GM21381 (cell line): ENCODE data around the gene DHRS2.
"Not testable (repeated sequence)": the region's sequence is repeated elsewhere in the genome, so short reads cannot be mapped to it uniquely, and the experiment has no call there.

ENCODE experiments used
- ATAC-seq: cut with Tn5 transposase; IDR thresholded peaks from one replicate; pipeline ENCODE4 v1.9.1; 2021; ENCODE audit warnings: mild to moderate bottlenecking, moderate library complexity; ENCODE audit not compliant: unreplicated experiment

The DHRS2 gene

DNA sequence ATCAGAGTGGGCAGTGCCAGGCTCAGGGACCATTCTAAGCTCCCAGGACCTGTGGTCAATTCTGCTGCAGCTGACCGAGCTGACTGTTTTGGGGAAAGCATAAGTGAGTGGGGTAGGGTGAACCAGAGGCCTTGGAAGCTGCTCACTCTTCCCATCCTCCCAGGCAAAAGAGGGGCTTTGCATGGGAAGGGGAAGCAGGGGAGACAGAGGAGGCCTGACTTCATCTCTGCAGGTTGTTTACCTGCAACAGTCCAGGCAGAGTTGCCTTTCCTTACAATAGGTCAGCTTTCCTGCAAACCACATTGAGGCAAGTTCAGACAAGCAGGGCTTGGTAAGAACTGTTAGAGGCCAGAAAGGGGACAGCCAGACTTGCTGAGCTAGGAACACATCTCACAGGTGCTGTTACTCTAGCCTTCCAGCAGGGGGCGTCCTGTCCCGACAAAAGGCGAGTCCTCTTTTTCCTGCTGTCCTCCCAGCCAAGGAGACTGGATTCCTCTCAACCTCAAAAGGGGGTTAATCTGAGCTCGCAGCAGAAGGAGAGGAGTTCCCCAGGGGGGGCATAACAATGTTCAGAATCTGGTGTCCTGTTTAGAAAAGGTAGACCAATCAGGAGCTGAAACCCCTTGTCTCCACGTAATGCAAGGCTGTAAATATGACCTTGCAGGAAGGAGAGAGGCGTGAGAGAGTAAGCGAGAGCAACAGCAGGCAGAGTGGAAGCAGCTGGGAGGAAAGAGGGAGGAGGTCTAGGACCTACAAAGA lies 4.3 kb upstream of the DHRS2 start:
- ATAC-seq, result peak; percentile 61

GRCh38 chr14:23632461-23633159 lies 3.6 kb upstream of the DHRS2 start:
- ATAC-seq, result no peak

GRCh38 chr14:23633160-23633701 lies 2.9 kb upstream of the DHRS2 start:
- no peak for ATAC-seq

GRCh38 chr14:23634698-23635412 lies 1.3 kb upstream of the DHRS2 start:
- not testable (repeated sequence) for ATAC-seq

GRCh38 chr14:23637312-23637654 lies 1.1 kb downstream of the DHRS2 start:
- not testable (repeated sequence) for ATAC-seq

GRCh38 chr14:23637655-23638413 lies 1.7 kb downstream of the DHRS2 start:
- ATAC-seq, result not testable (repeated sequence)

DNA sequence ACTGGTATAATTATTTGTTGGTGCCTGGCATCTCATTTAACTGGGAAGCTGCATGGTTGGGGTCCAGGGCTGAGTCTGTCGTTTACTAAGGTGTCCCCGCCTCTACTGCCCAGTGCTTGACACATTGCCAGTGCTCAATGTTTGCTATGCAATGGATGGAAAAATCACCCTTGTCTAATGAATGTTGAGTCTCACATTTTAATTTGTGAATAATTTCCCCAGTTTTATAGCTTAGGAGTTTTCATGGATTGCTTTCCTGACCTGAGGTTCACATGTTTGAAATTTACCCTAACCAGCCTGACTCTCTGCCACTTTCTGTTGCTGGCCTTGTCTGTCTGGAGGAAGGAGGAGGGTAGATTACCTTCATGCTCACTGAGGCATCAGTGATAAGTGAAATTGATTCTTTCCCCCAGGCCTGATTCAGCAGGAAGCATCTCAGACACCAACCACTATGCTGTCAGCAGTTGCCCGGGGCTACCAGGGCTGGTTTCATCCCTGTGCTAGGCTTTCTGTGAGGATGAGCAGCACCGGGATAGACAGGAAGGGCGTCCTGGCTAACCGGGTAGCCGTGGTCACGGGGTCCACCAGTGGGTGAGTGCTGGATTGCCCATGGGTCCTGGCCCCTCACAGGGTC lies 2.4 kb downstream of the DHRS2 start:
- no peak for ATAC-seq

DNA sequence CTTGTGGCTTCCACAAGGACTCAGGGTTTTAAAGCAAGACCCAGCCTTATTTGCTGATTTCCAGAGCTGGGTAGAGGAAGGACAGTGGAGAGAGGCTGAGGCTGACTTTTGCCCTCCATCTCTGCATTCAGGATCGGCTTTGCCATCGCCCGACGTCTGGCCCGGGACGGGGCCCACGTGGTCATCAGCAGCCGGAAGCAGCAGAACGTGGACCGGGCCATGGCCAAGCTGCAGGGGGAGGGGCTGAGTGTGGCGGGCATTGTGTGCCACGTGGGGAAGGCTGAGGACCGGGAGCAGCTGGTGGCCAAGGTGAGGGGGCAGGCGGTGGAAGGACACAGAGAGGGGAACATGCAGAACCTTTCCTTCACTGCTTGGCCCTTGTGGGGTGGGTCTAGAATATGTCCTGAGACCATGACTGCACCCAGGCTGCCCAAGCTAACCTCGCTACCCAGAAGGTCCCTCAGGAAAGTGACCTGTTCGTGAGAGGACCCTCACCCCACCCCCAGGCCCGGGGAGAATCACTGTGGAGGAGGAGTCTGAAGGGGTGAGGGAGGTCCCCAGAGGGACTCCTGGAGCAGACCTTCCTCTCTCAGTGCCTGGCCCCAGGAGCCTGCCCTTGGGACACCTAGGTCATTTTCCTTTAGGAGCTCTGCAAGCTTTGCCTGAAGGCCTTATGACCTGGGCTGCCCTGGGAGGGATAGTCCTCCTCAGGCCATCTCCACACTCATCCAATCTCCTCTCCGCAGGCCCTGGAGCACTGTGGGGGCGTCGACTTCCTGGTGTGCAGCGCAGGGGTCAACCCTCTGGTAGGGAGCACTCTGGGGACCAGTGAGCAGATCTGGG lies 3.1 kb downstream of the DHRS2 start:
- ATAC-seq, result no peak

DNA sequence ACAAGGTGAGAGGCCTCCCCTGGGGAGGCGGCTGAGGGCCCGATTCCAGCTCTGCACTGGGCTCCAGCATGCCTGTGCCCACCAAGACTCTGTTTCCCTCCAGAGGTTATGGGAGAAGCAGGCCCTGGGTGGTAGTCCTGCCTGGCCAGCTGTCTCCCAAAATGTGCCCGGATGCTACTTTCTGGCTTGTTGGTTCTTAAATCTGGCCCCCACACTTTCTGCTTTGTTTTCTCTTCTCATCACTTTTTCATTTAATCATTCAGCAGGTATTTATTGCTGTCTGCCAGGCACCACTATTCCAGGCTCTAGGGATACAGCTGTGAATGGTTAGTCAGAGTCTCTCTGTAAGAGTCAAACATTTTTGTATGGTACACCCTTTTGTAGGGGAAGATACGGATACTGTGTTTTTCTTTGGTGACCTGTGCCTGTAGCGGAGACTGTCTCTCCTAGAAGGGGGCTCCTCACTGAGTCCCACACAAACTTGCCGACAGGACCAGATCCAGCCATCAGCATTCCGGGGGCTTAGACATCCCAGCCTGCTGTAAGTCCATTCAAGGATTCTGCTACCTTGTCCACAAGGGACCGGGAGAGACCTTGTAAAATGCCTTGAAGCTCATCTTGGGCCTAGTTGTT lies 3.8 kb downstream of the DHRS2 start:
- ATAC-seq, result no peak

- no peak for ATAC-seq
These were observed 4.5 kb downstream of the DHRS2 start for GRCh38 chr14:23640524-23641141.

DNA sequence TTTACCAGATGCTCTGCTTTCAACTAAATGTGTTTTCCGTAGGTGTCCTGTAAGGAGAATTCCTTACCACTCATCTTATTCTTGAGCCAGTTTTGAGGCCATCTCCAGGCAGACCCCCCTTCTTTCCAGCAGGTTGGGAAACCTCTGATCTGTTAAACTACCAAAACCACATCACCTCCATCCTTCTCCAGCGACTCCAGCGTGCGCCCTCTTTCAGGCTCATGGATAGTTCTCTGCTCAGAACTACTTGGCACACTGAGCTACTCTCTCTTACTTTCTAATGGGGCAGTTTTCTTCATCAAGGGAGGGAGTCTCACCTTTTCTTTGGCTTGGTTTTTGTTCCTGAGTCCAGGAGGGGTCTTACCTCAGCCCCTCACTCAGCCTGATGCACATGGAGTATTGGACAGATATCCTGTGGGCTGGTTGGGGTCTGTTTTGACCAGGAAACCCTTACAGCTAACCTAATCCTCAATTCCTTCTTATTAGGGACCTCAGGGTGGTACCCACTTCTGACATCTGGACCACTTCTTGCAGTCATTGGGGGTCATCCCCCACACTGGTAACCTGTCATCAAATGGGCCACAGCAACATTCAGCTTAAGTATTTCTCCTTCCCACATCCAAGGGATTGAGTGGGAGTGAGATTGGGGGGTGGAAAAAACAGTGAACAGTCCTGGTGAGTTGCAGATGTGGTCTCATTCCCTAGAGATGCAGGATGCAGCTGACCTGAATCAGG lies 5.2 kb downstream of the DHRS2 start:
- ATAC-seq, result no peak

GRCh38 chr14:23641915-23642588 lies 5.9 kb downstream of the DHRS2 start:
- ATAC-seq, result no peak

GRCh38 chr14:23643533-23644194 lies 7.5 kb downstream of the DHRS2 start:
- no peak for ATAC-seq

- ATAC-seq, result no peak
These were observed 8.2 kb downstream of the DHRS2 start for GRCh38 chr14:23644195-23644918.

GRCh38 chr14:23644919-23645336 lies 8.8 kb downstream of the DHRS2 start:
- no peak for ATAC-seq

DNA sequence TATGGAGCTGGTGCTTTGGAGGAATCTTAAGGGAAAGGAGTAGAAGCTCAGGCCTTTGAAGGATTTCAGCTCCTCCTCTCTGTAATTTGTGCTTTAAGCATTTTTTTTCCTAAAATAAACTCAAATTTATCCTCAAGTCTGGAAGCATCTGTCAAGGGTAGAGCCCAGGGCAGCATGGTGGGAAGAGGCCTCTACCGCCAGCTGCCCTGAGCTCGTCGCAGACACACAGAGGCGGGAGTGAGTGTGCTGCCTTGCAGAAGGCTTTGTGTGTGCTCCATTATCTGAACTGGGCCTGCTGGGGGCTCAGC lies 9.3 kb downstream of the DHRS2 start:
- ATAC-seq, result no peak
